ENCODE data around the gene HSD11B2. TPM values are rescaled to one million over a fixed set of nuclear protein-coding genes. Genes with fewer than 3 reads are reported as not detected.

Gene HSD11B2
- total RNA-seq, 1 experiment from 2014 or later, result 5.3 TPM

GRCh38 chr16:67396159-67397035 is 34.5 kb upstream of the HSD11B2 start:
- intact Hi-C loops (cut with micrococcal nuclease; ENCODE audit: unreplicated experiment), result loop anchor here (5.0 to 10.0 kb wide), 2 partner anchors 119 to 202 kb away; partner anchors contain the start of genes E2F4, ELMO3, EXOC3L1 and PLEKHG4
- Histone ChIP-seq H3K4me2 (peak overlapping the region; percentile 54), H3K36me3 (ENCODE audit: low read depth) (no peaks in the 10 kb centered on the region), H3K27me3 (ENCODE audit: insufficient read depth, low read depth) (no peaks in the 10 kb centered on the region), H3K4me3 (no peak overlapping the region), H3F3A (ENCODE audit: insufficient read depth, low read depth) (peaks cover 13% of the 10 kb centered on the region), H3K9me3 (ENCODE audit: insufficient read depth, low read depth) (no peaks in the 10 kb centered on the region), H3K79me2 (ENCODE audit: low read depth) (no peaks in the 10 kb centered on the region), H3K27ac (no peak overlapping the region), H3K9me2 (ENCODE audit: insufficient read depth) (no peaks in the 10 kb centered on the region), H4K20me1 (ENCODE audit: insufficient read depth) (no peaks in the 10 kb centered on the region), H2AFZ (no peak overlapping the region), H3K4me1 (replicated peaks; ENCODE audit: insufficient read depth) (peaks cover 17% of the 10 kb centered on the region)
- peak; percentile 89 to 94 for DNase-seq
- CTCF ChIA-PET, result interaction anchor here (0.6 to 1.1 kb wide), 2 partner anchors 119 to 277 kb away, joined by 4 to 6 read pairs; no protein-coding TSS in a partner anchor
- POLR2A ChIA-PET (ENCODE audit: unreplicated experiment), result interaction anchor here (0.6 kb wide), 1 partner anchor 119 kb away, joined by 8 read pairs; no protein-coding TSS in a partner anchor
- BruUV-seq (replicated peaks), result no TSS peak
- TF ChIP-seq, protein P1, sequence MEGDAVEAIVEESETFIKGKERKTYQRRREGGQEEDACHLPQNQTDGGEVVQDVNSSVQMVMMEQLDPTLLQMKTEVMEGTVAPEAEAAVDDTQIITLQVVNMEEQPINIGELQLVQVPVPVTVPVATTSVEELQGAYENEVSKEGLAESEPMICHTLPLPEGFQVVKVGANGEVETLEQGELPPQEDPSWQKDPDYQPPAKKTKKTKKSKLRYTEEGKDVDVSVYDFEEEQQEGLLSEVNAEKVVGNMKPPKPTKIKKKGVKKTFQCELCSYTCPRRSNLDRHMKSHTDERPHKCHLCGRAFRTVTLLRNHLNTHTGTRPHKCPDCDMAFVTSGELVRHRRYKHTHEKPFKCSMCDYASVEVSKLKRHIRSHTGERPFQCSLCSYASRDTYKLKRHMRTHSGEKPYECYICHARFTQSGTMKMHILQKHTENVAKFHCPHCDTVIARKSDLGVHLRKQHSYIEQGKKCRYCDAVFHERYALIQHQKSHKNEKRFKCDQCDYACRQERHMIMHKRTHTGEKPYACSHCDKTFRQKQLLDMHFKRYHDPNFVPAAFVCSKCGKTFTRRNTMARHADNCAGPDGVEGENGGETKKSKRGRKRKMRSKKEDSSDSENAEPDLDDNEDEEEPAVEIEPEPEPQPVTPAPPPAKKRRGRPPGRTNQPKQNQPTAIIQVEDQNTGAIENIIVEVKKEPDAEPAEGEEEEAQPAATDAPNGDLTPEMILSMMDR (conservative IDR thresholded peaks at IDR 0.05), result no peak
- TF ChIP-seq EZH2 (IDR thresholded peaks at IDR 0.05; ENCODE audit: low read depth), result no peak

GRCh38 chr16:67397036-67397801 is 33.7 kb upstream of the HSD11B2 start:
- Histone ChIP-seq H3K4me1 (replicated peaks; ENCODE audit: insufficient read depth) (peaks cover 17% of the 10 kb centered on the region), H3F3A (ENCODE audit: insufficient read depth, low read depth) (peaks cover 13% of the 10 kb centered on the region), H3K4me2 (no peak overlapping the region), H3K4me3 (no peak overlapping the region), H4K20me1 (ENCODE audit: insufficient read depth) (no peaks in the 10 kb centered on the region), H3K27me3 (ENCODE audit: insufficient read depth, low read depth) (no peaks in the 10 kb centered on the region), H3K79me2 (ENCODE audit: low read depth) (no peaks in the 10 kb centered on the region), H3K9me2 (ENCODE audit: insufficient read depth) (no peaks in the 10 kb centered on the region), H2AFZ (no peak overlapping the region), H3K27ac (no peak overlapping the region), H3K36me3 (ENCODE audit: low read depth) (no peaks in the 10 kb centered on the region), H3K9me3 (ENCODE audit: insufficient read depth, low read depth) (no peaks in the 10 kb centered on the region)
- BruUV-seq (replicated peaks), result no TSS peak
- TF ChIP-seq EZH2 (IDR thresholded peaks at IDR 0.05; ENCODE audit: low read depth), result no peak
- TF ChIP-seq, protein P1 (conservative IDR thresholded peaks at IDR 0.05), result no peak
- ChIA-PET CTCF (interaction anchor here (1.1 kb wide), 1 partner anchor 120 kb away, joined by 6 read pairs; no protein-coding TSS in a partner anchor), POLR2A (ENCODE audit: unreplicated experiment) (no interaction called here)
- intact Hi-C loops (cut with micrococcal nuclease; ENCODE audit: unreplicated experiment), result loop anchor here (5.0 to 10.0 kb wide), 2 partner anchors 120 to 202 kb away; partner anchors contain the start of genes E2F4, ELMO3, EXOC3L1 and PLEKHG4
- DNase-seq, result no peak

All from PC-9 (cell line).